ENCODE data around the gene INF2. TPM values are rescaled to one million over a fixed set of nuclear protein-coding genes. Genes with fewer than 3 reads are reported as not detected.

Gene INF2
- polyA plus RNA-seq, 1 donor (not counting 4 experiments of a cell fraction or from before 2014, with no cell fraction given), result 22.6 TPM

DNA sequence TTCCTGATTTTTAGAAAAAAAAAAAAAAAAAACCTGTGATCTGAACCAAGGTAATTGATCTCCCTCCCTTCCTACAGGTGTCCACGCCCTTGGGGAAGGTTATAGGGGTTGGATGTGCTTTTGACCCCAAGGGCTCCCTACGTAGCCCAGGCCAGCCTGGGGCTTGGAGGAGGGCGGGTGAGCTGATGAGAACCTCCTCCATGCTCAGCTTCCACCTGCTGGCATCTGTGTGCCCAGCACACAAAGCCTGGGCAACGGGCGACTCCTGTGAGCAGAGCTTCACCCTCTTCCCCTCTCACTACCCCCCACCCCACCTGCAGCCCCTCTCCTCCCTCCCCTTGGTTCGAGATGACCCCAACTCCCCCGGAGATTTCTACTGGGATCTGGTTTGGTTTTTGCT, 25.3 kb upstream of the INF2 start:
- Histone ChIP-seq H3K9me3 (ENCODE audit: control insufficient read depth, low read depth, low read length) (no peaks in the 10 kb centered on the region), H3K36me3 (ENCODE audit: control insufficient read depth in 2 of 2, extremely low read depth in 1 of 2, insufficient read depth in 2 of 2, low read length in 2 of 2) (no peaks in the 10 kb centered on the region), H4K20me1 (ENCODE audit: control insufficient read depth, extremely low read depth, insufficient read depth, low read length) (no peaks in the 10 kb centered on the region), H3K4me2 (ENCODE audit: control insufficient read depth, extremely low read depth, insufficient read depth, low read depth, low read length) (no peak overlapping the region), H3K27ac (ENCODE audit: control insufficient read depth, insufficient read depth, low read length) (no peak overlapping the region), H3K4me3 (ENCODE audit: control insufficient read depth in 2 of 3, extremely low read depth in 1 of 3, insufficient read depth in 2 of 3, low read depth in 1 of 3, low read length in 3 of 3) (no peak overlapping the region), H3K4me1 (ENCODE audit: control insufficient read depth, extremely low read depth, insufficient read depth, low read length) (no peaks in the 10 kb centered on the region), H3K79me2 (ENCODE audit: control insufficient read depth, insufficient read depth, low read length) (no peaks in the 10 kb centered on the region), H3K27me3 (ENCODE audit: control insufficient read depth, extremely low read depth, insufficient read depth, low read length) (peaks cover 14% of the 10 kb centered on the region), H2AFZ (ENCODE audit: control insufficient read depth, low read length) (no peak overlapping the region), H3K9ac (ENCODE audit: control insufficient read depth, extremely low read depth, insufficient read depth, low read length) (no peak overlapping the region), H3K9me1 (ENCODE audit: control insufficient read depth, extremely low read depth, insufficient read depth, low read length) (no peaks in the 10 kb centered on the region)
- TF ChIP-seq, protein P1, sequence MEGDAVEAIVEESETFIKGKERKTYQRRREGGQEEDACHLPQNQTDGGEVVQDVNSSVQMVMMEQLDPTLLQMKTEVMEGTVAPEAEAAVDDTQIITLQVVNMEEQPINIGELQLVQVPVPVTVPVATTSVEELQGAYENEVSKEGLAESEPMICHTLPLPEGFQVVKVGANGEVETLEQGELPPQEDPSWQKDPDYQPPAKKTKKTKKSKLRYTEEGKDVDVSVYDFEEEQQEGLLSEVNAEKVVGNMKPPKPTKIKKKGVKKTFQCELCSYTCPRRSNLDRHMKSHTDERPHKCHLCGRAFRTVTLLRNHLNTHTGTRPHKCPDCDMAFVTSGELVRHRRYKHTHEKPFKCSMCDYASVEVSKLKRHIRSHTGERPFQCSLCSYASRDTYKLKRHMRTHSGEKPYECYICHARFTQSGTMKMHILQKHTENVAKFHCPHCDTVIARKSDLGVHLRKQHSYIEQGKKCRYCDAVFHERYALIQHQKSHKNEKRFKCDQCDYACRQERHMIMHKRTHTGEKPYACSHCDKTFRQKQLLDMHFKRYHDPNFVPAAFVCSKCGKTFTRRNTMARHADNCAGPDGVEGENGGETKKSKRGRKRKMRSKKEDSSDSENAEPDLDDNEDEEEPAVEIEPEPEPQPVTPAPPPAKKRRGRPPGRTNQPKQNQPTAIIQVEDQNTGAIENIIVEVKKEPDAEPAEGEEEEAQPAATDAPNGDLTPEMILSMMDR (optimal IDR thresholded peaks at IDR 0.05 in 1 of 3, IDR thresholded peaks at IDR 0.05 in 1 of 3, conservative IDR thresholded peaks at IDR 0.05 in 1 of 3; ENCODE audit: extremely low read depth in 1 of 3, insufficient read depth in 2 of 3, low read length in 3 of 3), result no peak
- dilution Hi-C loops (cut with MboI; ENCODE audit: extremely low pct_ligation_motif_present, low sequenced_read_pairs), result no loop called here
- DNase-seq (ENCODE audit: low read depth, low spot score), result no peak
- FAIRE-seq, result no peak

DNA sequence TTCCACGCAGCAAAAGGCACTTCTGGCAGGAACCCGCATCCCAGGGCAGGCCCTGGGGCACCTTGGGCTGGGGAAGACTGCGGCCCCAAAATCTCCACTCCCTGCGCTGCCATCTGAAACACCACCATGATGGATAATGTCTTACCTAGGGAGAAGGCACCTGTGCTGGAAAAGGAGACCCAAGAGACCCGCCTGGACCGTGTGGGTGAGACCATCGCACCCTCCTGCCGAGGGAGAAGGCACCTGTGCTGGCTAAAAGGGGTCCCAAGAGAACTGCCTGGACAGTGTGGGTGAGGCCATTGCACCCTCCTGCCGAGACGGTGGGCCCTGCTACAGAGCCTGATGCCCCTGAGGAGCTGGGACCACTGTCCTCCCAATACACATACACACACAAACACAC, 24.8 kb upstream of the INF2 start:
- Histone ChIP-seq H3K9ac (ENCODE audit: control insufficient read depth, extremely low read depth, insufficient read depth, low read length) (no peak overlapping the region), H3K9me1 (ENCODE audit: control insufficient read depth, extremely low read depth, insufficient read depth, low read length) (no peaks in the 10 kb centered on the region), H3K27ac (ENCODE audit: control insufficient read depth, insufficient read depth, low read length) (no peak overlapping the region), H3K9me3 (ENCODE audit: control insufficient read depth, low read depth, low read length) (no peaks in the 10 kb centered on the region), H3K27me3 (ENCODE audit: control insufficient read depth, extremely low read depth, insufficient read depth, low read length) (peaks cover 13% of the 10 kb centered on the region), H4K20me1 (ENCODE audit: control insufficient read depth, extremely low read depth, insufficient read depth, low read length) (no peaks in the 10 kb centered on the region), H3K79me2 (ENCODE audit: control insufficient read depth, insufficient read depth, low read length) (no peaks in the 10 kb centered on the region), H3K36me3 (ENCODE audit: control insufficient read depth in 2 of 2, extremely low read depth in 1 of 2, insufficient read depth in 2 of 2, low read length in 2 of 2) (no peaks in the 10 kb centered on the region), H3K4me1 (ENCODE audit: control insufficient read depth, extremely low read depth, insufficient read depth, low read length) (no peaks in the 10 kb centered on the region), H3K4me2 (ENCODE audit: control insufficient read depth, extremely low read depth, insufficient read depth, low read depth, low read length) (no peak overlapping the region), H2AFZ (ENCODE audit: control insufficient read depth, low read length) (no peak overlapping the region), H3K4me3 (ENCODE audit: control insufficient read depth in 2 of 3, extremely low read depth in 1 of 3, insufficient read depth in 2 of 3, low read depth in 1 of 3, low read length in 3 of 3) (no peak overlapping the region)
- dilution Hi-C loops (cut with MboI; ENCODE audit: extremely low pct_ligation_motif_present, low sequenced_read_pairs), result no loop called here
- TF ChIP-seq EZH2 (IDR thresholded peaks at IDR 0.05; ENCODE audit: low read length), result no peak
- TF ChIP-seq, protein P1 (optimal IDR thresholded peaks at IDR 0.05 in 1 of 3, IDR thresholded peaks at IDR 0.05 in 1 of 3, conservative IDR thresholded peaks at IDR 0.05 in 1 of 3; ENCODE audit: extremely low read depth in 1 of 3, insufficient read depth in 2 of 3, low read length in 3 of 3), result no peak
- no peak for DNase-seq (ENCODE audit: low read depth, low spot score)
- FAIRE-seq, result no peak

Data from keratinocyte (primary cell).